ENCODE data around the gene CDHR3. TPM values are rescaled to one million over a fixed set of nuclear protein-coding genes. Genes with fewer than 3 reads are reported as not detected.

CDHR3 gene
- total RNA-seq, 1 experiment from 2014 or later, result 19.1 TPM

- ChIA-PET CTCF (interaction anchor here (1.6 kb wide), 1 partner anchor 67 kb away, joined by 5 read pairs; no protein-coding TSS in a partner anchor), POLR2A (no interaction called here)
- H3K9me3 Mint-ChIP-seq, result peaks cover 20% of the 10 kb centered on the region
- peaks cover 10% of the 10 kb centered on the region for H3K27me3 Mint-ChIP-seq (ENCODE audit: low read depth)
- H3K4me1 Mint-ChIP-seq, result peaks cover 20% of the 10 kb centered on the region
- H3K4me3 Mint-ChIP-seq, result no peak overlapping the region
- ATAC-seq (no peak), DNase-seq (ENCODE audit: low spot score) (no peak)
- H3K27ac Mint-ChIP-seq, result no peak overlapping the region
- peaks cover 13% of the 10 kb centered on the region for H3K36me3 Mint-ChIP-seq
- TF ChIP-seq FOXJ3 (CRISPR knock-in tag; IDR thresholded peaks at IDR 0.05; ENCODE audit: borderline replicate concordance) (no peak), ESRRA (CRISPR knock-in tag; IDR thresholded peaks at IDR 0.05; ENCODE audit: borderline replicate concordance) (no peak), PRDM15 (CRISPR knock-in tag; IDR thresholded peaks at IDR 0.05) (no peak), SMAD3 (CRISPR knock-in tag; IDR thresholded peaks at IDR 0.05; ENCODE audit: borderline replicate concordance) (no peak)
Measured at GRCh38 chr7:106001196-106001595, 38.1 kb downstream of the CDHR3 start.

DNA sequence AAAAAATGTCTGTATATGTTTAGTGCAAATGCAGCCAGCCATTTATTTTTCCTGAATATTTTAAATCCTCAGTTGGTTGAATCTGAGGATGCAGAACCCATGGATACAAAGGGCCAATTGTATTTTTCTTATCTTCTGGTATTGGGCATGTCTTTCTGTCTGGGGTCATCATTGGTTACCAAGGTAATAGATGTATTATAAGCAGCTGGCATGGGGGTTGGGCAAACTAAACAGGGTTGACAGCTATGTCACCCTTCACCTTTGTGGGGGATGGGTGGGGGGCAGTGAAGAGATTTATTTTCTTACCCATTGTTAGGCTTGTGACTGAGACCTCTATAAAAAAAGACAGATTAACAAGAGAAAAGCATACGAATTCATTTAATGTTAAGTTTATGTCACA lies 38.8 kb downstream of the CDHR3 start:
- ChIA-PET CTCF (no interaction called here), POLR2A (no interaction called here)
- H3K4me1 Mint-ChIP-seq, result peaks cover 17% of the 10 kb centered on the region
- DNase-seq (ENCODE audit: low spot score) (no peak), ATAC-seq (no peak)
- H3K4me3 Mint-ChIP-seq, result no peak overlapping the region
- peaks cover 12% of the 10 kb centered on the region for H3K27me3 Mint-ChIP-seq (ENCODE audit: low read depth)
- H3K27ac Mint-ChIP-seq, result no peak overlapping the region
- H3K9me3 Mint-ChIP-seq, result peaks cover 27% of the 10 kb centered on the region
- H3K36me3 Mint-ChIP-seq, result peaks cover 20% of the 10 kb centered on the region
- TF ChIP-seq, protein P1, sequence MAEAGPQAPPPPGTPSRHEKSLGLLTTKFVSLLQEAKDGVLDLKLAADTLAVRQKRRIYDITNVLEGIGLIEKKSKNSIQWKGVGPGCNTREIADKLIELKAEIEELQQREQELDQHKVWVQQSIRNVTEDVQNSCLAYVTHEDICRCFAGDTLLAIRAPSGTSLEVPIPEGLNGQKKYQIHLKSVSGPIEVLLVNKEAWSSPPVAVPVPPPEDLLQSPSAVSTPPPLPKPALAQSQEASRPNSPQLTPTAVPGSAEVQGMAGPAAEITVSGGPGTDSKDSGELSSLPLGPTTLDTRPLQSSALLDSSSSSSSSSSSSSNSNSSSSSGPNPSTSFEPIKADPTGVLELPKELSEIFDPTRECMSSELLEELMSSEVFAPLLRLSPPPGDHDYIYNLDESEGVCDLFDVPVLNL (CRISPR knock-in tag; IDR thresholded peaks at IDR 0.05; ENCODE audit: borderline replicate concordance, low read depth), result no peak
- TF ChIP-seq, protein P2, sequence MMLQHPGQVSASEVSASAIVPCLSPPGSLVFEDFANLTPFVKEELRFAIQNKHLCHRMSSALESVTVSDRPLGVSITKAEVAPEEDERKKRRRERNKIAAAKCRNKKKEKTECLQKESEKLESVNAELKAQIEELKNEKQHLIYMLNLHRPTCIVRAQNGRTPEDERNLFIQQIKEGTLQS (CRISPR knock-in tag; conservative IDR thresholded peaks at IDR 0.05), result no peak
- no peak for TF ChIP-seq GABPB1 (CRISPR knock-in tag; IDR thresholded peaks at IDR 0.05)

- no peak for ATAC-seq
- Mint-ChIP-seq H3K27me3 (ENCODE audit: low read depth) (peaks cover 23% of the 10 kb centered on the region), H3K4me1 (peaks cover 4% of the 10 kb centered on the region), H3K4me3 (no peak overlapping the region), H3K36me3 (peaks cover 37% of the 10 kb centered on the region), H3K9me3 (peaks cover 42% of the 10 kb centered on the region), H3K27ac (no peak overlapping the region)
- DNase-seq (ENCODE audit: low spot score), result no peak
- ChIA-PET POLR2A (no interaction called here), CTCF (interaction anchor here (0.7 kb wide), 1 partner anchor 205 kb away, joined by 8 read pairs; no protein-coding TSS in a partner anchor)
- TF ChIP-seq, protein P3, sequence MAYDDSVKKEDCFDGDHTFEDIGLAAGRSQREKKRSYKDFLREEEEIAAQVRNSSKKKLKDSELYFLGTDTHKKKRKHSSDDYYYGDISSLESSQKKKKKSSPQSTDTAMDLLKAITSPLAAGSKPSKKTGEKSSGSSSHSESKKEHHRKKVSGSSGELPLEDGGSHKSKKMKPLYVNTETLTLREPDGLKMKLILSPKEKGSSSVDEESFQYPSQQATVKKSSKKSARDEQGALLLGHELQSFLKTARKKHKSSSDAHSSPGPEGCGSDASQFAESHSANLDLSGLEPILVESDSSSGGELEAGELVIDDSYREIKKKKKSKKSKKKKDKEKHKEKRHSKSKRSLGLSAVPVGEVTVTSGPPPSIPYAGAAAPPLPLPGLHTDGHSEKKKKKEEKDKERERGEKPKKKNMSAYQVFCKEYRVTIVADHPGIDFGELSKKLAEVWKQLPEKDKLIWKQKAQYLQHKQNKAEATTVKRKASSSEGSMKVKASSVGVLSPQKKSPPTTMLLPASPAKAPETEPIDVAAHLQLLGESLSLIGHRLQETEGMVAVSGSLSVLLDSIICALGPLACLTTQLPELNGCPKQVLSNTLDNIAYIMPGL (CRISPR knock-in tag; IDR thresholded peaks at IDR 0.05), result no peak
- TF ChIP-seq ZBTB21 (CRISPR knock-in tag; IDR thresholded peaks at IDR 0.05; ENCODE audit: borderline replicate concordance) (no peak), ATF1 (CRISPR knock-in tag; IDR thresholded peaks at IDR 0.05) (no peak), RELA (CRISPR knock-in tag; IDR thresholded peaks at IDR 0.05; ENCODE audit: borderline replicate concordance) (no peak), CBFB (CRISPR knock-in tag; IDR thresholded peaks at IDR 0.05; ENCODE audit: low read depth) (no peak), TEAD4 (CRISPR knock-in tag; IDR thresholded peaks at IDR 0.05) (no peak), OVOL2 (CRISPR knock-in tag; IDR thresholded peaks at IDR 0.05; ENCODE audit: borderline replicate concordance) (no peak), NFE2L1 (CRISPR knock-in tag; IDR thresholded peaks at IDR 0.05) (no peak), USF2 (CRISPR knock-in tag; IDR thresholded peaks at IDR 0.05) (no peak), PRDM15 (CRISPR knock-in tag; IDR thresholded peaks at IDR 0.05) (no peak), ELF4 (CRISPR knock-in tag; IDR thresholded peaks at IDR 0.05; ENCODE audit: low read depth) (no peak), ESRRA (CRISPR knock-in tag; IDR thresholded peaks at IDR 0.05; ENCODE audit: borderline replicate concordance) (no peak)
- TF ChIP-seq, protein P4, sequence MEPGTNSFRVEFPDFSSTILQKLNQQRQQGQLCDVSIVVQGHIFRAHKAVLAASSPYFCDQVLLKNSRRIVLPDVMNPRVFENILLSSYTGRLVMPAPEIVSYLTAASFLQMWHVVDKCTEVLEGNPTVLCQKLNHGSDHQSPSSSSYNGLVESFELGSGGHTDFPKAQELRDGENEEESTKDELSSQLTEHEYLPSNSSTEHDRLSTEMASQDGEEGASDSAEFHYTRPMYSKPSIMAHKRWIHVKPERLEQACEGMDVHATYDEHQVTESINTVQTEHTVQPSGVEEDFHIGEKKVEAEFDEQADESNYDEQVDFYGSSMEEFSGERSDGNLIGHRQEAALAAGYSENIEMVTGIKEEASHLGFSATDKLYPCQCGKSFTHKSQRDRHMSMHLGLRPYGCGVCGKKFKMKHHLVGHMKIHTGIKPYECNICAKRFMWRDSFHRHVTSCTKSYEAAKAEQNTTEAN (CRISPR knock-in tag; IDR thresholded peaks at IDR 0.05), result no peak
Measured at GRCh38 chr7:106003525-106004064, 40.5 kb downstream of the CDHR3 start.
